Astrocyte of the hippocampus (primary cell): ENCODE results near the gene RBM12.

ENCODE experiments used
- DNase-seq: peaks from one replicate; pipeline ENCODE4 v3.0.0; 2011; ENCODE audit warnings: low read depth, low spot score

The RBM12 gene

GRCh38 chr20:35620818-35621559 lies 43.7 kb downstream of the RBM12 start:
- DNase-seq: no peak

GRCh38 chr20:35619196-35620095 lies 45.3 kb downstream of the RBM12 start:
- peak; percentile 90 for DNase-seq

- DNase-seq: peak; percentile 51
Observed at GRCh38 chr20:35618263-35619131, 46.2 kb downstream of the RBM12 start.

- peak; percentile 72 for DNase-seq
Observed at GRCh38 chr20:35617397-35618262, 47.1 kb downstream of the RBM12 start.

- DNase-seq: peak; percentile 85
Observed at GRCh38 chr20:35616465-35617396, 48.0 kb downstream of the RBM12 start.

GRCh38 chr20:35615667-35616464 lies 48.8 kb downstream of the RBM12 start, which contains the start of gene SPAG4:
Gene SPAG4, plus strand, starts transcription at chr20:35615829. Its CDS starts 175 bp downstream, at chr20:35616004.
- peak; percentile 99 for DNase-seq

- DNase-seq: no peak
Observed at GRCh38 chr20:35611482-35611881, 53.2 kb downstream of the RBM12 start.

- DNase-seq: no peak
Observed at GRCh38 chr20:35610833-35611427, 53.8 kb downstream of the RBM12 start.

- no peak for DNase-seq
Observed at GRCh38 chr20:35607003-35607735, 57.5 kb downstream of the RBM12 start.

GRCh38 chr20:35606127-35606526 lies 58.6 kb downstream of the RBM12 start:
- no peak for DNase-seq

GRCh38 chr20:35604449-35604747 lies 60.3 kb downstream of the RBM12 start:
- no peak for DNase-seq

GRCh38 chr20:35603695-35604448 lies 60.8 kb downstream of the RBM12 start:
- DNase-seq: no peak

- DNase-seq: no peak
Observed at GRCh38 chr20:35602851-35603495, 61.7 kb downstream of the RBM12 start.

GRCh38 chr20:35601990-35602389 lies 62.7 kb downstream of the RBM12 start:
- no peak for DNase-seq

GRCh38 chr20:35600993-35601973 lies 63.4 kb downstream of the RBM12 start:
- DNase-seq: peak; percentile 88
